Measurements from ENCODE around the gene SLC35F1.
"Not testable (repeated sequence)": the region's sequence is repeated elsewhere in the genome, so short reads cannot be mapped to it uniquely, and the experiment has no call there.

SLC35F1 gene

GRCh38 chr6:117992856-117993255 is 85.8 kb downstream of the SLC35F1 start:
- no peak for DNase-seq (ENCODE audit: low spot score)

- DNase-seq (ENCODE audit: low spot score) = no peak
Measured at GRCh38 chr6:118012944-118013343, 105.9 kb downstream of the SLC35F1 start.

DNA sequence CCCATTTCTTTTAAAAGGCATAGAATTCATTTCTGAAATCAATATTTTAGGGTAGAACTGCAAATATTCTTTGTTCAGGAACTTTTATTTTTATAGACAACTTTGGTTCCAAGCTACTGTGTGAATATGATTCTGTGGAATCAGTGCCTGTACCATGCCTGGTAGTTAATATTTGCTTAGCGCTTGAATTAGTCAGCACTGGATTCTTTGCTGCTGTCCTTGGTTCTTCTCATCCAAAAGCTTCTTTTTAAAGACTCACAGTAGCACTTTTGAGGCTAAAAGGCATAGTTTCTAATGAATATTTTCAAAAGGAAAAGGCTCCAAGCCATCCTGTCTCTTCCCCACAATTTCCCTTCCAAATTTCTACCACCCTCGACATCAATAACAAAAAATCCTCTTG is 109.5 kb downstream of the SLC35F1 start:
- DNase-seq (ENCODE audit: low spot score) = no peak

DNA sequence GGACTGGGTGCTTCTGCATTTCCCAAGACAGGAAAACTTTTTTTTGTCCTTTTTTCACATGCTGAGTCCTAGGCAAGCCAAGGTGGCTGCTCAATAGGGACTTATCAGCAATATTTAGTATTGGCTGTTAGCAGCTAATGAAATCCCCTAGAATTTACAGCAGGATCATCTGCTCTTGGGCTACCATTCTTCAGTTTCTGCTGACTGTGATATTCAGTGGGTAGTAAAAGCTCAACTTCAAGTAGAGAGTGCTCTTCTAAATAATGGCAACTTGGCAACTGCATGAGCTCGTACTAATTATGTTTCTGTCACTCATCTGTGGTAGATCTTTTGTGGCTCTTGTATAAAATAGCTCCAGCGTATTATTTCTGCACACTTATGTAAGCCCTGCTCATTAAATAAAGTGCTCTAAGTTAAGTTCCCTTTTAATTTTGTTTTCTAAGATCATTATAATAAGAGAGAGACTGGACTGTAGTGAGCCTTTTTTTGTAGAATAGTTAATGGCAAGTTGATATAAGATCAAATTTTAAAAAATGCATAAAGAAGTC is 110.3 kb downstream of the SLC35F1 start:
- DNase-seq (ENCODE audit: low spot score) = no peak

GRCh38 chr6:118023771-118024170 is 116.7 kb downstream of the SLC35F1 start:
- DNase-seq (ENCODE audit: low spot score) = no peak

DNA sequence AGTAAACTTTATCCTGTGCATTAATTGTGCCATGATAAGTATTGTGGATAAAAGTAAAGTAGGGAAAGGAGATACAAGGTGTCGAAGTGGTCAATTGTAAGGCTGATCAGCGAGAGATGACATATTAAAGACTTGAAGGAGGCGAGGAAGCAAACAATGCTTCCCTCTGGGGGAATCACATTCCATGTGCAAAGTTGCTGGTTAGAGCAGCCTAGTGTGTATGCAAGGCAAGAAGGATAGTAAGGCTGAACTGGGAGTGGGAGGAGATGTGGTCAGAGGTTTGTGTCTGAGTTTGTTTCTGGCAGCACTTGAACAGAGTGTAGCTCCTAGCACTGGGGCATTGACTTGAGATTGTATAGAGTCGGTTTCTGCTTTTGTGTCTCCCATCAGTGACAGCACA is 122.9 kb downstream of the SLC35F1 start:
- DNase-seq (ENCODE audit: low spot score) = no peak

DNA sequence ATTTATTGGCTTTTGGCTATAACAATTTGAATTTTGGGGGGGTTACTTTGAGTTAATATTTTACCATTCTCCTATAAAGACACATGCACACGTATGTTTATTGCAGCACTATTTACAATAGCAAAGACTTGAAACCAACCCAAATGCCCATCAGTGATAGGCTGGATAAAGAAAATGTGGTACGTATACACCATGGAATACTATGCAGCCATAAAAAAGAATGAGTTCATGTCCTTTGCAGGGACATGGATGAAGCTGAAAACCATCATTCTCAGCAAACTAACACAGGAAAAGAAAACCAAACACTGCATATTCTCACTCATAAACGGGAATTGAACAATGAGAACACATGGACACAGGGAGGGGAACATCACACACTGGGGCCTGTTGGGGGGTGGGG is 130.4 kb downstream of the SLC35F1 start:
- DNase-seq (ENCODE audit: low spot score) = not testable (repeated sequence)

- DNase-seq (ENCODE audit: low spot score) = no peak
Measured at GRCh38 chr6:118042855-118043254, 135.8 kb downstream of the SLC35F1 start.

GRCh38 chr6:118044275-118044674 is 137.2 kb downstream of the SLC35F1 start:
- DNase-seq (ENCODE audit: low spot score) = no peak

- DNase-seq (ENCODE audit: low spot score) = no peak
Measured at GRCh38 chr6:118054082-118054481, 147.0 kb downstream of the SLC35F1 start.

DNA sequence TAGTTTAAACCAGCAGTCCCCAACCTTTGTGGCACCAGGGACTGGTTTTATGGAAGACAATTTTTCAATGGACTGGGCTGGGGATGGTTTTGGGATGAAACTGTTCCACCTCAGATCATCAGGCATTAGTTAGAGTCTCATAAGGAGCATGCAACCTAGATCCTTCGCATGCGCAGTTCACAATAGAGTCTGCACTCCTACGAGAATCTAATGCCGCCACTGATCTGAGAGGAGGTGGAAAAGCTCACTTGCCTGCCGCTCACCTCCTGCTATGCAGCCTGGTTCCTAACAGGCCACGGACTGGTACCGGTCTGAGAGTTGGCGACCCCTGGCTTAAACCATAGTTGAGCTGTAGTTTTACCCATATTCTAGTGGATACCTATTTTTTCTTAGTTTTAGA is 154.6 kb downstream of the SLC35F1 start:
- no peak for DNase-seq (ENCODE audit: low spot score)

DNA sequence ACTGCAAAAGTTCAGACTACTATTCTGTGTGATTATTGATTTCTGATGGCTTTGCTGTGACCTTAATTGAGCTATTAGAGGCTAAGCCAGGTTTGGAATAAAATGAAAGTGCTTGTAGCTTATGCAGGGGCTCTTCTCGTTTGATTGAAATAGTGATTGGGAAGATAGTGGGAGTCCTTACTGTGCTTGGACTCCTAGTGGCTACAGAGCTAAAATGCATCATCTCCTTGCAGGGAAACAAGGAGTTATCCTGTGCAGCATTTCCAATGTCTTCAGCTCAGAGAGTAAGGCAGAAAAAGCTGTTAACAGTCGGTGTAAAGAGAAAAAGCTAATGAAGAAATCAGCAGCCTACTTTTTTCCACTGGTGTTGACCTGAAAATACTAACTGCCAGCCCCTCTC is 173.5 kb downstream of the SLC35F1 start:
- DNase-seq (ENCODE audit: low spot score) = no peak

DNA sequence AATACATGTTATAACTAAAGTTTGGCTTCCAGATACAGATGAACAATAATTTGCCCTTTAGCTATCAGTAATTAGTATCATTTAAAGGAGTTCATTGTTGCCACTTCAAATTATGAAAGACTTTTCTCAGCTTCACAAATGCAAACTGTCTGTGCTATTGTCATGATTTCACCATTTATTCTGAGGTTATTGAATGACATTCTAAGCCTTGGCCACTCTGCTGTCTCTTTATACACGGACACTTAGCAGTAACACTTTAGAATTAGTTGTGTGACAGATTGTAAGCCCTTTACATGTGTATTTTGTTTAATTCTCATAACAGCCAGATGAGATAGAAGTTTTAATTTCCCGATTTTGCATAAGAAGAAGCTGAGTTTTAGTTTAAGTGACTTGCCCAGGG is 176.6 kb downstream of the SLC35F1 start:
- DNase-seq (ENCODE audit: low spot score) = no peak

- no peak for DNase-seq (ENCODE audit: low spot score)
Measured at GRCh38 chr6:118085665-118086064, 178.6 kb downstream of the SLC35F1 start.

- no peak for DNase-seq (ENCODE audit: low spot score)
Measured at GRCh38 chr6:118086159-118086558, 179.1 kb downstream of the SLC35F1 start.

GRCh38 chr6:118092086-118092485 is 185.0 kb downstream of the SLC35F1 start:
- no peak for DNase-seq (ENCODE audit: low spot score)

GRCh38 chr6:118097576-118097975 is 190.5 kb downstream of the SLC35F1 start:
- DNase-seq (ENCODE audit: low spot score) = no peak

DNA sequence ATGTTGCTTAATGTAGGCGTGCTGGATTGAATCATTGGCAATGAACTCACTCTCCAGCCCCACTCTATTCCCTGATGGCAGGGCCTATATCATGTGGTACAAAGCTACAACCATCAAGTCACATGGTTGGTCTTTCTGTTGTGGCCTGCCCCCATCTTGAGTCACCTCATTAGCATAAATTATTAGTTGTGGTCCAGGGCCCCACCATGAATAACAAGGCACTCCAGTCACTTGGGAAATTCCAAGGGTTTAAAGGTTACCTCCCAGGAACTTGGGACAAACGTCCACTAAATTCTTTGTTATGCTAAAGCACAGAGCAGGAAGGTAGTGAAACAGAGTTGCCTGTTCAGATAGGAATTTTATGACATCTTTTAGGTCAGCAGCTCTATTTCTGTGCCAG is 193.7 kb downstream of the SLC35F1 start:
- no peak for DNase-seq (ENCODE audit: low spot score)

DNA sequence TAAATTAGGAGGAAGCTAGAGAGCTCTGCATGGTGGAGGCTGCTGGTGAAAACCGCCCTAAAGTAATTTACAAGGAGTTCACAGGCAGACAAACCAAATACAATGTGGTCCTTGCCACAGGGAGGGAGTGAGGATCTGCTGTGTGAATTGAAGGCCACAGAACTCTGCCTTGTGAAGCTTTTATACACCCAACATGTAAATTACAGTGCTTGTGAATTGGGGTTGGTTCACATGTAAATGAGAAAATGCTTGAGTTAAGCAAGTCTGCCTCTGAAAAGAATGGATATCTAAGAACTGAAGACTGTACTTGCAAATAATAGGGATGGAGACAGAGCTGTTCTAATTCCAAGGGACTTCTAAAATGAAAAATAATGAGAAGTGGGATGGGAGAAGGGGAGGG is 194.2 kb downstream of the SLC35F1 start:
- no peak for DNase-seq (ENCODE audit: low spot score)

DNA sequence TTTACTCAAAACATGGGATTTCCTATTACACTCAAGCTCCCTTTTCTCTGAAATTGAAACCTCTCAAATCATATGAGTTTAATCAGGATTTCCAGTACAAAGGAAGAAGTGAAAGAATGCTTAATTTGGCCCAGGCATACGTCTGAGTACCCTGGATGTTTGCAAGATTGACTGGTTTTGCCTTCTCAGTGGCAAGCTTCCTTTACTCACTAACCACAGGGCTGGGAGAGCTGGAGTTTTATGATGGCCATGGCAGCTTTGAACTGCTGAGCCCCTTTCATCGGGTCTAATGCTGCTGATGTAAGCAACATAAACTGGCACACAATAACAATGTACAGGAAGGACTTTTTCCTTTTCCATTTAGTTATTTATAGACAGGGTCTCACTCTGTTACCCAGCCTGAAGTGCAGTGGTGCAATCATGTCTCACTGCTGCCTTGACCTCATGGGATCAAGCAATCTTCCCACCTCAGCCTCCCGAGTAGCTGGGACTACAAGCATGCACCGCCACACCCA is 194.8 kb downstream of the SLC35F1 start:
- no peak for DNase-seq (ENCODE audit: low spot score)

DNA sequence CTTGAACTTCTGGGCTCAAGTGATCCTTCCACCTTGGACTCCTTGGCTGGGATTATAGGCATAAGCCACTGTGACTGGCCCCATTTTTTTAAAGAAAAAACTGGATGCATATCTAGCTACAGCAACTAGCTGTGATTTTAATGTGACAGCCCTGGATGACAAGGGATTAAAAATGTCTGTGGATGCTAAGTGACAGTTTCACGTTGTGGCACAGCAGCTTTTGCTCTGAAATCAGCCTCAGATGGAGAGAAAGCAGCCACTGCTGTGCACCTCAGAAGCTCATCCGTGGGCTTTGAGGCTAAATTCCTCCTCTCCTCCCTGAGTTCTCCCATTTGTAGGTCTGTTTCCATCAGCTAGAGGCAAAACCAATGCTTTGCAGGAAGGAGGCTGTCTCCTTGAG is 195.3 kb downstream of the SLC35F1 start:
- DNase-seq (ENCODE audit: low spot score) = no peak

- no peak for DNase-seq (ENCODE audit: low spot score)
Measured at GRCh38 chr6:118103381-118104146, 196.5 kb downstream of the SLC35F1 start.

DNA sequence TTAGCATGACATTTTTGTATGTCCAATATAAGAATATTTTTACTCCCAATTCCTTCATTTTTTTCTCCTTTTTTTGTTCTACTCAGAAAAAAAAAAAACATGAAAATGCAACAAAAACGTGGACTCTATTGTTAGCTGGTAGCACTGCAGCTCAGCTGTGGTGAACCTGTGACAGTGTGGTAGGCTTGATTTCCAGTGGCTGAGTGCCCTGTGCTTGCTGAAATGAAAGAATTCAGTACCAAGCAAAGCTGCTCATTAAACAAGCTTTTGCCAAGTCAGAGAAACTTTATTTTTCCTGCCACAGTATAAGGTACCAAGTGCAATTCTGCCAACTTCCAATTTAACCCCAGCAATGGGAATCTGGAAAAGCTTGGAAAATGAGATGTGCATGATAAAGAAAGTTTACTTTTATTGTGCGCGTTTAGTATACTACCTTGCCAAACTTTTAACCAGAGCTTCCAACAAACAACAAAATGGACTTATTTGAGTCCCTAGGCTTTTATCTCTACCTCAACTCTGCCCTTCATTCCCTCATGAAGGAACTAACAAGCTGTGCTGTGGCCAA is 215.2 kb downstream of the SLC35F1 start:
- DNase-seq (ENCODE audit: low spot score) = no peak

DNA sequence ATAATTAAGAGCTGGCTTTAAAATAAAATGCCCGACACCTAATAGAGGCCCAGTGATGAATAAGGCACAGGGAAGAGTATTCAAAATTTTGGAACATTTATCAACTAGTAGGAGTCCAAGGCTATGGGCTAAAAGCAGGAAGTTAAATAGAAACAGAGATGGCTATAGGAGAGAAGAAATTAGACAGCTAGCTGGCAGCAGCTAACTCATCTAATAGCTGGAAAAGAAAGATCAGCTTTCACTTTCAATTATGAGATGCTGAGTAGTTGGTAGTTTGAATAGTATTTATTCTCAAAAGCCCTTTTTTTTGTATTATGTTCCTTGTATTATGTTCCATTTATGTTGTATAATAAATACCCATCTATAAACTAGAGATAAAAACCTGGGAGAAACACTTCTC is 215.7 kb downstream of the SLC35F1 start:
- DNase-seq (ENCODE audit: low spot score) = no peak

Measured in LoVo (cell line).